ENCODE data around the gene ACSBG1.
"Not testable (repeated sequence)": the region's sequence is repeated elsewhere in the genome, so short reads cannot be mapped to it uniquely, and the experiment has no call there.

ACSBG1 gene

DNA sequence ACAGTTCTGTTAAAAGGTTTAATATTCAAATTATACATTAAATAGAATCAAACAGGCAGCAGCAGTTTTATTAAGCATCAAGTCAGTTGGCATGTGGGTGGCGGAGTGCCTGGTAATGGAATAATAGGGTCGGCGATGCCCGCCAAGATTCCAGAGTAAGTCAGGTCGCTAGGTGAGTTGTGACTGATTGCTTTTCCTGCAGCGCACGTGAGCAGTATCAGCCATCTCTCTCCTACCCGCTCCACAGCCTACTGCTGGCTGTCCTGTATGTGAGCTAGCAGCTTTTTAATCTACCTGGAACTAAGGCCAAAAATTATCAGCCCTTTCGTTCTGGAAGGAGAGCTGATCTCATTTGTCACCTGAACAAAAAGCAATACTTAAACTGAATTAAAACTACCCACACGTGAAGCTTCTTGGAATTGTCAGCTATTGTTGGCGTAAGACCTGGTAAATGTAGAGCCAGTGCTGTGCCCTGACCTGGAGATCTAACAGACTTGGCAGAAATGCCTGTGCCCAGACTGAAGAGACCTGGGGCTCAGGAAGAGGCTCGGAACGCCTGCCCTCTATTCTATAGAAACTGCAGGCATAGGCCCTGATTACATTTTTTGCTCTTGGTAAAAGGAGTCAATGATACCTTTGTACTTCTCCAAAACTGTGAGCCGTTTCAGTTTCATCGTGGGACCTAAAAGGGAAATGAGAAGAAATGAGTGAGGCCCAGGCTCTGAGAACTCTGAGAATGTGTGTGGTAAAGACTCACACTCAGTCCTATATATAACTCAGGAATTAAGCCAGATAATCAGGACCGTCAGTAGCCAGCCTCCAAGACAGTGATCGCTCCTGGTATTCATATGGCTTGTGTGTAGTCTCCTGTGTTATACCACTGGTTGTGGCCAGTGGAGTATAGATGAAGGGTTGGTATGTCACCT lies 63.3 kb downstream of the ACSBG1 start:
- DNase-seq (ENCODE audit: low read depth in 1 of 2, low spot score in 1 of 2): no peak

DNA sequence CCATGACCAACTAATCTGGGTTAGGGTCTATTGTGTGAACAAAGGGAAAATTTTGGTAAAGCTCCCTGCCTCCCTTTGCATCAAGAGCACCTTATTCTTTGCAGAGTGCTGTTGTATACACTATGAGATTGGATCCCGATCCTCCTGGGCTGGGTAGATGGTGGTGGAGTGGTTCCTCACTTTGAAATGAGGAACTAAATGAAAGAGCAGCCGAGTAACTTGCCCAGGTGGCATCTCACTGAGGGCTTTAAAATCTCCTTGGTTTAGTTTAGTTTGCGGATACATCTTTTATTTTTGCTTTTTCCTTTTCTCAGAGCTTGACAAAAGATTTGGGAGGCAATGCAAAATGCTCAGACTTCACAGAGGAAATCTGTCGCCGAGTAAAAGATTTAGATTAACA lies 65.8 kb downstream of the ACSBG1 start:
- DNase-seq (ENCODE audit: low read depth in 1 of 2, low spot score in 1 of 2): no peak

- no peak for DNase-seq (ENCODE audit: low read depth in 1 of 2, low spot score in 1 of 2)
These were observed 67.0 kb downstream of the ACSBG1 start for GRCh38 chr15:78167227-78167888.

GRCh38 chr15:78164010-78164409 lies 70.4 kb downstream of the ACSBG1 start:
- no peak for DNase-seq (ENCODE audit: low read depth in 1 of 2, low spot score in 1 of 2)

DNA sequence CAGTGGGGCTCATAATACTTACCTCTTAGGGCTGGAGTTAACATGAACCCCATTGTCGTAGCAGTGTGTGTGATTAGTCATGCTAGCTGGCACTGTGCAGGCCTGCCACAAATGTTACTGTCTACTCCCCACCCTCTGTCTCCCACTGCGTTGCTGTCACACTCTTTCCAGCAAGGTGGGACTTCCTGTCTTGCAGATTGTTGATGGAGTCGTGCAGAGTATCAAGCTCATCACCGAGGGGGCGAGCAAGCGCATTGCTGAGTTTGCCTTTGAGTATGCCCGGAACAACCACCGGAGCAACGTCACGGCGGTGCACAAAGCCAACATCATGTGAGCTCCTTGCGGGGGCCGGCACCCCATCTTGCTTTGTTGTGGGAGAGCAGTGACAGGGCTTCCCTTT lies 72.3 kb downstream of the ACSBG1 start:
- no peak for DNase-seq (ENCODE audit: low read depth in 1 of 2, low spot score in 1 of 2)

GRCh38 chr15:78159395-78159794 lies 75.0 kb downstream of the ACSBG1 start:
- DNase-seq (ENCODE audit: low read depth in 1 of 2, low spot score in 1 of 2): no peak

DNA sequence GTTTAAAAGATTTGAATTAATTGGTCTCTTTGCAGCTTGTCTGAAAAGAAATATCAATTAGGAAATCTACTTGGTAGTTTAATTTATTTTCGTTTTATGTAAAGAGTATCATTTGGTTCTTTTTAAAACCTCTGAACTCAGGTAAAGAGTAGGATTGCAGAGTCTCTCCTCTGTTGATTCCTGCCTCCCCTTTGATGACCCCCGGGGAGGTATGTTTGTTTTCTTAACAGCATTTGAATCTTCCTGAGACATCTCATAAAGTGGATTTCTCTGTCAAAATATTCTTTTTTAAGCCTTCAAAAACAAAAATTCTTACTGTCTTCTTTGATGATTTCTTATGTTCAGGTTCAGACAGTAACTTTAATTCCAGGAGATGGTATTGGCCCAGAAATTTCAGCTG lies 77.2 kb downstream of the ACSBG1 start:
- DNase-seq (ENCODE audit: low read depth in 1 of 2, low spot score in 1 of 2): no peak

- no peak for DNase-seq (ENCODE audit: low read depth in 1 of 2, low spot score in 1 of 2)
These were observed 77.7 kb downstream of the ACSBG1 start for GRCh38 chr15:78156653-78157052.

DNA sequence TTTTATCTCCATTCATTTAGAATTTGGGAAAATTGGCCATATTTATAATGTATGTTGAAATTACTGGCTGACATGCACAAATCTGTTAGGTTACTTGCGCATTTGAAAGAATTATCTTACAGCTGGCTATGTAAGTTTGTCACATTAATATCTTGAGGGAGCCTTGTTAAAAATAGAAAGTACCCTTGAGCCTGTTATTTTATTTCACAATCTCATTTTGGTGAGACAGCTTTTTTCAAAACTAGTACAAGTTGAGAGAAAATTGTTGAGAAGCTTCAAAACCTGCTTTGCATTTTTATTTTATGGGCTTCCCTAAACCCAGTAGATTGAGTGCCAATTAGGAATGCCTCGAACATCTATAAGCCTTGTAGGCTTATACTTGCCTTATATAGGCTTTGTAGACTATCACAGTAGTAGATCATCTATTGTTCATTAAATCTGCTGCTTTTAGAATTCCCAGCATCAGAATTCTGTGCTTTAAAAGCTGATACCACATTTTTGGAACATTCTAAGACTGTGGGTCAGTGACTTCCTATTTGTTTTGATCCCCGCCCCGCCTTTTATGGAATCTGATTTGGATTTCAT lies 78.9 kb downstream of the ACSBG1 start:
- no peak for DNase-seq (ENCODE audit: low read depth in 1 of 2, low spot score in 1 of 2)

DNA sequence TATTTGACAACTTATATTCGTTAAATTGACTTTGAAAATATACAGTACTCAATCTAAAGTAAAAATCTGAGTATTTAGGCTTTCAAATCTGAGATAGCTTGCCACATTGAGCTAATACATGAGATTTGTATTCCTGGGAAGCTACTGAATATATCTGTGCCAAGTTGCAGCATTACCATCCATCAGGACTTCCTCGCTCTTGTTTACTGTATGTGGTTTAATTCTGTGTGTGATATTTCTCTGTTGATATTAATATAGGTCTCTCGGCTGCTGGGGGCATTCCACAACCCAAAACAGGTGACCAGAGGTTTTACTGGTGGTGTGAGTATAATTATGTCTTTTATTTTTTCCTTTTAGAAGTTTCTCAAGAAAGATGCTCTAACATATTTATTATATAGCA lies 79.4 kb downstream of the ACSBG1 start:
- no peak for DNase-seq (ENCODE audit: low read depth in 1 of 2, low spot score in 1 of 2)

GRCh38 chr15:78151075-78151474 lies 83.3 kb downstream of the ACSBG1 start:
- DNase-seq (ENCODE audit: low read depth in 1 of 2, low spot score in 1 of 2): not testable (repeated sequence)

DNA sequence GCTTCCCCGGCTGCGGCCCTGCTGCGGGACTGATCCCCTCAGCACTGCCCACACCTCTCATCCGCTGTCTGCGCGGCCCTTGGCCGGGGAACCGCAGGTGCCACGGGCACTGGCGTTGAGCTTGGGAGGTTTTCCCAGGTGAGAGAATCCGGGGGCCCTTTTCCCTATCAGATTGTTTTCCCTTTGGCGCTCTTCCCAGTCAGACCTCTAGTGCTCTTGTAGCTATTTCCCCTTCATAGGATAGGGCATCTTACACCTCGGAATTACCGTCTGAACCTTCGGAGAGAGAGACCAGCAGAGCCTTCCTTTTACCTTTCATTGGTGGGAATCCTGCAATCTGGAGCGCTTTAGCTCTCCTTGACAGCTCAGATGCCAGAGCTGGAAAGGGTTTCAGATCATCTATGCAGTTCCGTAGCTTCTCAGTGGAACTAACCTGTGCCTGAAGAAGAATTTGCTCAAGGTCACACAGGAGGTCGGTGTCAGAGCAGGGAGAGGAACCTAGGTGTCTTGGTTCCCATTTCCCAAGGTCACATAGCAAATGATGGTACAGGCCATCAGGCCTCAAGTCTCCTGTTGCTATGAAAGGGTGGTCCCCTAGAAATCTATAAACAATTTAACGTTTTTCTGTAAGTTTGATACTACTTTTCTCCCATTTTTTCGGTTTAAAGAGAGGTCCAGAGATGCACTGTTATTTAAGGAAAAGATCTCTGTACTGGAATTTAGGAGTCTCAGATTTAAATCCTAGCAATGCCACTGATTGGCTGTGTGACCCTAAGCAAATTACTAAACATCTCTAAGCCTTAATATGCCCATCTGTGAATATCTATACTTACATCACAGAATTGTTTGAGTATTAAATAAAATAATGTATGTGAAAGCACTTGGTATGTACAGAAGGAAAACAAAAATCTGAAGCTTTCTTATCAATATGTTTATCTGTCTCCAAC lies 84.3 kb downstream of the ACSBG1 start:
- DNase-seq (ENCODE audit: low read depth in 1 of 2, low spot score in 1 of 2): no peak

- DNase-seq (ENCODE audit: low read depth in 1 of 2, low spot score in 1 of 2): peak; percentile 99
These were observed 85.1 kb downstream of the ACSBG1 start, which contains the start of gene IDH3A for GRCh38 chr15:78149068-78149804. Gene IDH3A (plus strand): TSS chr15:78149362. CDS start chr15:78149404, 42 bp downstream.

DNA sequence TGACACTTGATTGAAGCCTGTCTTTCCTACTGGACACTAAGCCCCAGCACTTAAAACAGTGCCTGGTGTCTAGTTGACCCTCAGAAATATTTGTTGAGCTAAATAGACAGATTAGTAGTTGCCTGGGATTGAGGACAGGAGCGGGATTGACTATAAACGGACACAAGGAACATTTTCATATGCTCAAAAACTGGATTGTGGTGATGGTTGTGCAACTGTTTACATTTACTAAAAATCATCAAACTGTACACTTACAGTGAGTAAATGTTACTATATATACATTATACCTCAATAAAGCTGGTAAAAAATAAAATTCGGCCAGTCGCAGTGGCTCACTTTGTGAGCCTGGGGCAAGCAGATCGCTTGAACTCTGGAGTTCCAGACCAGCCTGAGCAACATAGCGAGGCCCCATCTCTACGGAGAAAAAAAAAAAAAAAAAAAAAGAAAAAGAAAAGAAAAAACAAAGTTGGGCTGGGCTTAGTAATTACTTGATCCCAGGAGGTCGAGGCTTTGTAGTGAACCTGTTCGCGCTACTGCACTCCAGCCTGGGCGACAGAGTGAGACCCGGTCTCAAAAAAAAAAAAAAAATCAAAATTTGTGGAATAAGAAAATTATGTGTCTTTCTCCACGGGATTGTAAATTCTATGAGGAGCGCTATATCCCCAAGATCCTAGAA lies 85.8 kb downstream of the ACSBG1 start:
- DNase-seq (ENCODE audit: low read depth in 1 of 2, low spot score in 1 of 2): no peak

- DNase-seq (ENCODE audit: low read depth in 1 of 2, low spot score in 1 of 2): no peak
These were observed 86.8 kb downstream of the ACSBG1 start for GRCh38 chr15:78147566-78147965.

DNA sequence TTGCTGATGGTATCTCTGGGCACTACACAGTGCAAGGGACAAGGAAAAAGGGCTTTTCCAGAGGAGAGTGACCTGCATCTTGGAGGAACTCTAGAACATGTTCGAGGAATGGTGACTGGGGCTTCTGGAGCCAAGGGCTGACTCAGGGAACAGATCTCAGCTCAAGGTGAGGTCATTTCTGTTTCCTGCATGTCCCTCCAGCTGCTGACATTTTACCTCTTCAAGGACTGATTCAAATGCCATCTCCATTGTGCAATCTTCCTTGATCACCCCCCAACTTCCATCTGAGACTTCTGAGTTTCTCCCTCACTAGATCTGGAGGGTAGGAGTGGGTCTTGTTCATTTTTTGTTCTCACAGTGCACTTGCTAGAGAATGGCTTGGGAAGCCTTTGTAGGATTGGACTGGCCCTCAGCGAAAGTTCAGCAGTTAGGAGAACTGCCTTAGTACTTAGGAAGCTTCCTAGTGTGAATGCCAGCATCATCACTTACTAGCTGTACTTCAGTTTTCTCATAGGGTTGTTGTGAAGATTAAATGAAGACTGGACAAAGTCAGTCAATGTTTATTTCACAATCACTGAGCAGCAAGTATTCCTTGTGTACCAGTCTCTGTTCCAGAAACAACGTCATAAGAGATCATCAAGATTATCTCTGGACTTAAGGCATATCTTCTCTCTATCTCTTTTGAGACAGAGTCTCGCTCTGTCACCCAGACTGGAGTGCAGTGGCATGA lies 87.8 kb downstream of the ACSBG1 start:
- no peak for DNase-seq (ENCODE audit: low read depth in 1 of 2, low spot score in 1 of 2)

DNA sequence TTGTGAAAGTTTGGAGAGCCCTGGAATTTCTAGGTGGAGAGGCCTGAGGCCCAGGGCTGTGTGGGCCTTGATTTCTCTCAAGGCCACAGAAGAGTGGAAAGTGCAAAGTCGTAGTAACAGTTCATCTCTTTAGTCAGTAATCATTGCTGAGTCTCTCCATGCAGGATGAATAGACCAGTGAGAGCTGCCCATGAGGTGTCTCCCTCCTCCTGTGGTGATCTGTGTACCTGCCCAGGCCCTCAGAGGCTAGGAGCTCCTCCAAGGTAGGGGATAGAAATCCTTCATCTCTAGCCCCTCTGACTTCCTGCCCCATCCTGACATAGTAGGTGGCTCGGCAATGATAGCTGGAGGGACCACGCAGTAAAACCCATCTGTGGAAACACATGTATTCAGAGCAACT lies 92.0 kb downstream of the ACSBG1 start:
- DNase-seq (ENCODE audit: low read depth in 1 of 2, low spot score in 1 of 2): no peak

GRCh38 chr15:78140292-78140691 lies 94.1 kb downstream of the ACSBG1 start:
- no peak for DNase-seq (ENCODE audit: low read depth in 1 of 2, low spot score in 1 of 2)

DNA sequence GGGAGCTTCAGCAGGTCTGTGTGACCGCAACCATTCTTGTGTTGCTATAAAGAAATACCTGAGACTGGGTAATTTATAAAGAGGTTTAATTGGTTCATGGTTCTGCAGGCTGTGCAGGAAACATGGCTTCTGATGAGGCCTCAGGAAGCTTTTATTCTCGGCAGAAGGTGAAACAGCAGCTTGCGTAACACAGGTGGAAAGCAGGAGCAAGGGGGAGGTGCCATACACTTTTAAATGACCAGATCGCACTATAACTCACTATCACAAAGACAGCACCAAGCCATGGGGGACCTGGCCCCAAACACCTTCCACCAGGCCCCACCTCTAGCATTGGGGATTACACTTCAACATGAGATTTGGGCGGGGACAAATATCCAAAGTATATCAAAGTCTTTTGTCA lies 94.8 kb downstream of the ACSBG1 start:
- no peak for DNase-seq (ENCODE audit: low read depth in 1 of 2, low spot score in 1 of 2)

Measured in activated CD4-positive, alpha-beta T cell treated with anti-CD3 and anti-CD28 coated beads, Interleukin-2, amount 50 U/mL, for 24 hours (primary cell).